GM21360 (cell line): ENCODE data around the gene LRRC3C.

Source experiments
- ATAC-seq: cut with Tn5 transposase; IDR thresholded peaks from one replicate; pipeline ENCODE4 v1.9.1; 2021; ENCODE audit warnings: mild to moderate bottlenecking, moderate library complexity; ENCODE audit not compliant: unreplicated experiment

Gene LRRC3C

DNA sequence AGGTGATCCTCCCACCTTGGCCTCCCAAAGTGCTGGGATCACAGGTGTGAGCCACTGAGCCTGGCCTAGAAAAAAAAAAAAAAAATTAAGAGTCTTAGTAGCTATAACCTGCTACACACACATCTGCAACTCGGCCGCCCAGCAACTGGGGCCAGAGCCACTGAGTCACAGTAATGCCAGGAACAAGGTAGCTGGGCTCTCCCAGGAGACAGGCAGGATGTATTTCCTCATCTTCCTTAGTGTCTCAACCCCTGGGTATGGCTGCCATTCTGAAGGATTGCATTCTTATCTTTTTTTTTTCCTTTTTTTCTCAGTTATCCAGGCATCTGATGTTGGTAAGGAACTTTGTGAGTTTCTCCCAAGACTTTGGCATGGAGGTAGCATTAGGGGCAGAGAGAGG, 46.0 kb downstream of the LRRC3C start:
- ATAC-seq: no peak

DNA sequence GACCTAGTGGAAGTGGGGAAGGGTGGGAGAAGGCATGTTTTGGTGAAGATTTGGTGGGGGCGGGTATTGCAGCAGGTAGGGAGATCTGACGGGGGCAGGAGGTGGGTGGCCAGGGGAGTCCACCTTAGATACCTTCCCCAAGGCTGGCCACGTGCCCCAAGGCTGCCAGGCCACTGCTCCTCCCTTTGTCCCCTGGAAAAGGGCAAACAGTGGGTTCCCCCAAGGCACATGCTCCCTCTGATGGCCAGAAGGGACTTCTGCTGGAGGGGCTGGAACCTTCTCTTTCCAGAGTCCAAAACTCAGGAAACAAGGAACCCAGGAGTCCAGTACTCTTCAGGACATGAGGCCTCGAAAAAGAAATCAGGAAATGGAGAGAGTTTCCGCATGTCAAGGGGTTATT, 46.9 kb downstream of the LRRC3C start:
- ATAC-seq: no peak

DNA sequence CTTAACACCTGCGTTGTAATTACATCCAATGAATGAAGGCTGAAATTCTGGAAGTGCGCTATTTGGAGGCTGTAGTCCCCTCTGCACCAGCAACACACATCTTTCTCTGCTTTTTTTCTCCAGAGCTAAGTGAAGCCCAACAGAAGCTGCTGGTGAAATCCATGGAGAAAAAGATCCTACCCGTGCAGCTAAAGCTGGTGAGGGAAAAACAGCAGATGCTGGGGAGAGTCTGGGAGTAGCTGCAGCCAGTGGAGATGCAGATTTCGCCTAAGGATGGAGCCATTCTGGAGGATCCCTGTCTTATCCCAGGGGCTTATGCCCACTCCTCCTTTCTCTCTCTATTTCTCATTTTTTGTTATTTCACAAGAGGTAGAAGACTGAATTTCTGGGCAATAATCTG, 48.3 kb downstream of the LRRC3C start:
- no peak for ATAC-seq

DNA sequence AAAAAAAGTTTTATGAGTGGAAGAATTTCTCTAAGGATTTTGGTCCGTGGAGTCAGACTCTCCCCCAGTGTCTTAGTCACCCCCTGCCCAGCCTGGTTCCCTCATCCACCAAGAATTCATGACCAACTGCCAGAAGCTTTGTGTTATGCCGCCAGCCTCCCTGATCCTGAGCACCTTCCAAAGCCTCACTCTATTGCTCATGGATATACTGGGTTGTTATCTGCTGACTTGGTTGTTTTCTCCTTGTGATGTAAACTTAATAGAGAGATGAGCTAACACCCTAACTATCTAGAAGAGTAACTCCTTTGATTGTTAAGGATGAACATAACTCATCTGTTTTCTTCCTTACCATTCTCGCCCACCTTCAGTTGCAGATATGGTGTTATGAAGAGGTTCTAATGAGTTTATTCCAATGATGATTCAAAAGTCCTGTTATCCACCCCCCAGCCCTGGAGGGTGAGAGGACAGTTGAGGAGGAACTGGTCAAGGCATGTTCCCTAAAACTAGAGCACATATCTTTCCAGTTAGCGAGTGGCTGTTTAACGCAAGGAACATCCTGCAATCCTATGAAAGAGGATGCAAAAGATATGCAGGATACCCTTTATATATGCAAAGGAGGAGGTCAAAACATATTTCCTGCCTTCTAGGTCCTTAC, 51.6 kb downstream of the LRRC3C start:
- no peak for ATAC-seq

DNA sequence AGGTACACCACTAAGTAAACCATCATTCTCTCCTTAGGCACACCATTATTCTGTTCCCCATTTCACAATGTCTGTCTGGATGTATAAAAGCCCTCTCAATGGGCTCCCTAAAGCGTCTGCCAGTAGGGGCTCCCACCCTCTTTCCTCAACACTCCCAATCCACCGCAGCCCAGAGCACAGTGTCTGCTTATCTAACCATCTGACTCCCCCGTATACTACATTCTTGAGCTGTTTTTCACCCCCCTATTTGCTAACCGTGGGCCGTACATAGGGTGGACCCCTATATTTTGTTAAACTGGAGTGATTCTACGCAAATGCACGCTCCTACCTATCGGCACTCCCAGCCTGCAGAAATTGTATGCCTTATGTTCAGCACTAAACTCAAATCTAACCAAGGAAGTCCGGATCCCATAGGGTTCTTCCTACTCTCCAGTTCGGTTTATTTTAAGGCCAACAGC, 52.4 kb downstream of the LRRC3C start:
- peak; percentile 18 for ATAC-seq

DNA sequence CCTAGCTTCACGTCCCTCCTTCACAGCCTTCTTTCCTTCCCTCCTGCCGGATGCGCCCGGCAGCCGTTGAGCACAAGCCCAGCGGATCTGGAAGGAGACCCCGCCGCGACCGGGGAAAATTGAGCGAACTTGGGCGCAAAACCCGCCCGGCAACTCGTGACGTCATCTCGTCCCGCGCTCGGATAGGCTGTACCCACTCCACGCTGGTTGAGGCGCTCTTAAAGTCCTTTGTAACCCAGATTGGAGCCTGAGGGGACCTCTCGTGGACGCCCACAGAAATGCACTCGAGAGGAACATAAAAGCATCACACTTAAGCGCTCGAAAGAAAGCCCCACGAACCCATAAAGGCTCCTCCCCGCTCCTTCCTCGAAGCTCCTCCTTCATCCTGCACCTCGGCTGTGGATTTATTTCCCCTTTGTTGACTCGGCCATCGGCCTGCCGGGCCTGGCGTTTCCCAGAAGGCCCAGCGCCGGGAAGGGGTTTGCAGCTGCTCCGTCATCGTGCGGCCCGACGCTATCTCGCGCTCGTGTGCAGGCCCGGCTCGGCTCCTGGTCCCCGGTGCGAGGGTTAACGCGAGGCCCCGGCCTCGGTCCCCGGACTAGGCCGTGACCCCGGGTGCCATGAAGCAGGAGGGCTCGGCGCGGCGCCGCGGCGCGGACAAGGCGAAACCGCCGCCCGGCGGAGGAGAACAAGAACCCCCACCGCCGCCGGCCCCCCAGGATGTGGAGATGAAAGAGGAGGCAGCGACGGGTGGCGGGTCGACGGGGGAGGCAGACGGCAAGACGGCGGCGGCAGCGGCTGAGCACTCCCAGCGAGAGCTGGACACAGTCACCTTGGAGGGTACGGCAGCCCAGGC, 53.0 kb downstream of the LRRC3C start, which contains the start of gene PSMD3:
TSS of gene PSMD3 (plus strand) at position 457 of the 856 bp plus-strand sequence. CDS start at position 621, 164 bp downstream.
- ATAC-seq: peak; percentile 88

DNA sequence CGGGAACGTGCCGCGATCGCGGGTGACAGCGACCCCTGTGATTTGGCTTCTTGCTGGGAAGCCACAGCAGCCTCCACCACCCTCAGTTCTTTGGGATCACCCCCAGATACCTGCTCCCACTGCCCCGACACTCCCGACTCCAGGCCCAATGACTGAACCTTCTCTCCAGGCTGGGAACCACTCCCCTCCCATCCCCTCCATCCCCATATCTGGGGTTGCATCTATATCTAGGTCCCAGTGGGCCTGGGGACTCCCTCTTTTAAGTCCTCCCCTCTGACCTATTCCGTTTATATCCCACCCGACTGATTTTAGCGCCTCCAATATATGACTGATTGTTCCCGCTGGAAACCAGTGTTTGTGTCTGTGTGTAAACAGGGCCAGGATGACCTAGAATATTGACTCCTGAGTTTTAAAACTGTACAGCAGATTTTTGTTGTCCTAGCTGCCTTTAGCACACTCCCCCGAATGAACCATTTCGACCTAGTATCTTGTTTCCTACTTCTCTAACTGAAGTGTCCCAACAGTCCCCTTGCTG, 53.7 kb downstream of the LRRC3C start:
- ATAC-seq: no peak

DNA sequence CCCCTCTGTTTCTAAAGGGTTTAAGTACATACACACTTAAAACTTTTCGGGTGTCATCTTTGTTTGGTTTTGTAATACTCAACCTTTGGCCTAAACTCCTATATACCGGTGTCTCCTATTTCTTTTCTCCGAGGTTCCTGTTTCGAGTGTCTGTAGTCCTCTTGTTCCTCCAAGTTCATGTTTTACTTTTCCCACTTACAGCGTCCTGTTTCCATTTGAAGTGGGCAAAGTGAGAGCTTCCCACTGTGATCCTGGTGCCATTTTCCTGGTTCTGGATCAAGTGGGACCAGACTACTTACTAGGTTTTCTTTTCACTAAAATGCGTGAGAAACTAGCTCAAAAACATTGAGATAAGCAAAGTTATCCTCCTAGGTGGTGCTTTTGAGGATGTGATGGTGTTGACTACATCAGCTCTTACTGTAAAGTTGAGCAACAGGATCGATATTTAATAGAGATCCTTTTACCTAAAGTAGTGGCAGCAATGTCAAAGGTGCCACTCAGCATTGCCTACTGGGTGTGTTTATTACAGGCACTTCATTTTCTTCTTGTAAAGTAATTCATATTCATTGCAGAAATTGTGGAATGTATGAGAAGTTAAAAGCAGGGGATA, 54.3 kb downstream of the LRRC3C start:
- ATAC-seq: no peak

DNA sequence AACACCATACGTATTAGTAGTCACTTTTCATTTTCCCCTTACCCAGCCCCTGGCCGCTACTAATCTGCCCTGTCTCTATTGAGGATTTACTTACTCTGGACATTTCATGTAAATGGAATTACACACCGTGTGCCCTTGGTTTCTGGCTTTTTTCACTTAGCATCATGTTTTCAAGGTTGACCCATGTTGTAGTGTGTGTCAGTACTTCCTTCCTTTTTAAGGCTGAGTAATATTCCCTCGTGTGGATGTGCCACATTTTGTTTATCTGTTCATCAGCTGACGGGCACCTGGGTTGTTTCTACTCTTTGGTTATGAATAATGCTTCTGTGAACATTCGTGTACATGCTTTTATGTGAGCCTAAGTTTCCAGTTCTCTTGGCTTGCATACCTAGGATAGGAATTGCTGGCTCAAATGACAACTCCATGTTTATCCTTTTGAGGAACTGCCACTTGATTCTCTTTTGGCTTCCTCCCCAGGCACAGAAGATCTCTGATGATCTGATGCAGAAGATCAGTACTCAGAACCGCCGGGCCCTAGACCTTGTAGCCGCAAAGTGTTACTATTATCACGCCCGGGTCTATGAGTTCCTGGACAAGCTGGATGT, 60.8 kb downstream of the LRRC3C start:
- ATAC-seq: no peak

DNA sequence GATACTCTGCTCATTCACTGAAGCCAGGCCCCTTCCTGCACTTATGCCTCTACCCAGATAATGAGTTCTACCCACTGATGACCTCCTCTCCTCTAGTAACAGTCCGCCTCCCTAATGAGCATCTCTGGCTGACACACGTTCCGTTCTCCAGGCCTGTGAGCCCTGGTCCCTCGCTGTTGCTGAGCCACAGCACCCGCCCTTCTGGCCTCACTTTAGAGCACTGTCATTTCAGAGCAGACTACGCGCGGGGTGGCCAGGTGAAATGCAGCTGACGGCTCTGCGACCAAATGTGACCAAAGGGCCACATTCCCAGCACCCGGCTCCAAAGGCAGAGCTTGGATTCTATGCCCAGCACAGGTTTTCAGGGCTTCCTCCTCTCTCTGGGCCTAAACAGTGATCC, 66.9 kb downstream of the LRRC3C start:
- ATAC-seq: no peak
